22Rv1 (cell line): Measurements from ENCODE around the gene POP4.
A peak's percentile ranks its signal among the peaks of the same experiment; 100 is the strongest.

Experiments used
- H3K27ac ChIP-seq: fragments of 450-650 bp; 2 replicates; pipeline ENCODE4 v1.5.1; 2017
- ZFX ChIP-seq: fragments of 450-650 bp; IDR thresholded peaks from 2 replicates; pipeline ENCODE4 v1.6.1; 2017; ENCODE audit warnings: antibody characterized with exemption, borderline replicate concordance
- TF ChIP-seq, protein P1 (sequence below): fragments of 450-650 bp; IDR thresholded peaks from 2 replicates; pipeline ENCODE4 v1.5.1; 2017; ENCODE audit warnings: mild to moderate bottlenecking

The POP4 gene

DNA sequence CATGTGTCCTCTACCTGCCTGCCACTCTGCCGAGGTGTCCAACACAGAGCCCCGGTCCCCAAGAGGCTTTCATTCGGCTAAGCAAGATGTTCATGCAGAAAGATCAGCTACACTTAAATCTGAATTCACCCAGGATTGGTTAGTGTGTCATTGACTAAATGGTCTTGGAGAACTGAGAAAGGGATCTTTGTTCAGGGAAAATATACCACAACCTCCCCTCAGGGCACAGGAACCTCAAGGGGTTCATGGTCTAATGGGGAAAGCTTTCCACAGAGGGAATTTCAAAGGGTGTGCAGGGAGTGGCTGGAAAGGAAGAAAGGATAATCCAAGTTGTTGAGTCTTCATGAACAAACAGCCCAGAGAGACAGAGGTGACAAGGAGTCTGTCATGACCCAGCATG lies 14.4 kb upstream of the POP4 start:
- no peak overlapping the region for H3K27ac ChIP-seq
- no peak for TF ChIP-seq ZFX
- TF ChIP-seq, protein P1, sequence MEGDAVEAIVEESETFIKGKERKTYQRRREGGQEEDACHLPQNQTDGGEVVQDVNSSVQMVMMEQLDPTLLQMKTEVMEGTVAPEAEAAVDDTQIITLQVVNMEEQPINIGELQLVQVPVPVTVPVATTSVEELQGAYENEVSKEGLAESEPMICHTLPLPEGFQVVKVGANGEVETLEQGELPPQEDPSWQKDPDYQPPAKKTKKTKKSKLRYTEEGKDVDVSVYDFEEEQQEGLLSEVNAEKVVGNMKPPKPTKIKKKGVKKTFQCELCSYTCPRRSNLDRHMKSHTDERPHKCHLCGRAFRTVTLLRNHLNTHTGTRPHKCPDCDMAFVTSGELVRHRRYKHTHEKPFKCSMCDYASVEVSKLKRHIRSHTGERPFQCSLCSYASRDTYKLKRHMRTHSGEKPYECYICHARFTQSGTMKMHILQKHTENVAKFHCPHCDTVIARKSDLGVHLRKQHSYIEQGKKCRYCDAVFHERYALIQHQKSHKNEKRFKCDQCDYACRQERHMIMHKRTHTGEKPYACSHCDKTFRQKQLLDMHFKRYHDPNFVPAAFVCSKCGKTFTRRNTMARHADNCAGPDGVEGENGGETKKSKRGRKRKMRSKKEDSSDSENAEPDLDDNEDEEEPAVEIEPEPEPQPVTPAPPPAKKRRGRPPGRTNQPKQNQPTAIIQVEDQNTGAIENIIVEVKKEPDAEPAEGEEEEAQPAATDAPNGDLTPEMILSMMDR = no peak

DNA sequence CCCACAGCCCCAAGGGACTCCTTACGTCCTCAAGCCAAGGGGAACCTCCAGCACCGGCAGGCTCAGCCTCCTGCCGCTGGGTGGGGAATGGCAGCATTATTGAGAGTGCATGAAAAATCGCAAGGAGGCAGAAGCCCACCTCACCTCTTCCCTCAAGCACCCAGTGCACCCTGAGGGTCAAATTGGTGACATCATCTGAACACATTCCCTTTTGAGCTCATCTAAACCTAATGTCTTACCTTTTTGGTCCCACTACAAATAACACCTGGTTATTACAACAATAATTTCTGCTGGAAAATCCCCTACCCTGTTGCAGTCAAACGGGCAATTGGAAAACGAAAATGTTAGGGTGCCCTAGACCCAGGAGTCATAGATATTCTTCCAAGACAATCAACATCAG lies 12.2 kb upstream of the POP4 start:
- TF ChIP-seq ZFX = no peak
- TF ChIP-seq, protein P1 = no peak
- no peak overlapping the region for H3K27ac ChIP-seq

DNA sequence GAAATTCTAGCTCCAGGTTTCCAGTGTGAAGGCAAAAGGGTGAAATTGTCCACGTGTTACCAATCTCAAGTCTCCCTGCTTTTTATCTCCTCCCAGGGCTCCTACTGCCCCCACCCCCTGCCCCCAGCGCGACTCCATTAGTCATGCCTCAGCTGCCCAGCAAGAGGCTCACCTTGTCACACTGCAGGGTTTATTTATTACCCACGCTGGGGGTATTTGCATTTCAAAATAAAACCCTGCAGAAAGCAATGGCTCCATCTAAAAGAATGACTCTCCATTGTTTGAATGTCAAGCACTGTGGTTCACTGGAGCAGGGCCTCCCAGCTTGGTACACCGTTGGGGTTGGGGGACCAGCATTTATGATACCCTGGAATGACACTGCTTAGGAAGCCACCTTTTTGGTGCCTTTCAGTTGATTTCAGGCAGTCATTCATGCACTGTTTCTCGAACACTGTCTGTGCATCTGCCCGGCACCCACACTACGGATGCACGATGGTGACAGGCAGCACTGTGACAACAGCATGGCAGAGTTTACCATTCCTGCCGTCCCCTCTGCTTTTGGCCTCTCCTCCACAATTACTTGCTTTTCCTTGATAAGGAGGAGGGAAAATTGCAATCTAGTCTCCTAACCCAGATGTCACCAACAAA lies 9.9 kb upstream of the POP4 start:
- TF ChIP-seq ZFX = no peak
- TF ChIP-seq, protein P1 = no peak
- H3K27ac ChIP-seq = no peak overlapping the region

DNA sequence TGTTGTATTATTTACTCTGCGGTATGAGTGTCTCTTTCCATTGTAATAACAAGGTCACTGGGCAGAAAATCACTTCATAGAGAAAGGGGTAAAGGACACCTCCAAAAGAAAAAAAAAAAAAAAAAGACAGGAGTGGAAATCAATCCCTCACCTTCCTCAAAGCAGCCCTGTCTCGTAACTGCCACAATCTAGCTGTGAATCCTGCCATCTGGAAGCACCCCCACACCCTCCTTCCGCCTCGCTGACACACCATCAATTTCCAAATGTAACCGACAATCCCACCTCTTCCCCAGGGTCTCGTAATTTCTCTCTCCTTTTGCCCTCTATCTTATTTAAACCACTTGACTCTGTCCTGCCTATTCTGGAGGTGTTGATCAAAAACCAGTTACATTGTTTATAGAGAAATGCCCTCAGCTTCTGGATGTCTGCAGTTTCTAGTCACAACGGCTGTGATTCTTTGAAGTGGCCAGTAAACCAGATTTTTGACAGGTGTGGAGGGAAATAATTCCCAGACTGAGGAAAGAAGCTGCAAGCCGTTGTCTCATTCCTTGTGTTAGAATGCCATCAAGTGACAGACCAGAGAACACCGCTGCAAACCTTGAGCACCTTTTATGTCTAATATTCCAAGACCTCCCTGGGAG lies 9.1 kb upstream of the POP4 start:
- no peak for TF ChIP-seq ZFX
- TF ChIP-seq, protein P1 = peak; percentile 12; the same call in 1 of the 2 replicates
- H3K27ac ChIP-seq = no peak overlapping the region

DNA sequence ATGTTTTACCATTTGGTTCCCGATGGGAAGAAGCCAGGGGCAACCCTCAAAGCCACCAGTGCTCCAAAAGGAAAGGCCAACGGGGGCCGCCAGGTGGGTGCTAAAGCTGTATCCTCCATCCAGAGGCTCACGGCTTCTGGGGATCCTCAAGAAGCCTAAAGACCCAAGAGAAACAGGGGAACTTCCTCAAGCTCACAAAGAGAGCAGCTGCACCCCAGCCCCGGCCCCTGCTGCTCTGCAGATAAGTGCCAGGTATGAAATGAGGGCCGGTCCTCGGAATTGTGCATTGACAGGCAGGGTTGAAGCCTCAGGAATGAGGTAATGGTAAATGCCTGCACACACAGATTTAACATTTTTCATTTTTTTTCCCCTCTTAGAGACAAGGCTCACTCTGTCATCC lies 8.0 kb upstream of the POP4 start:
- TF ChIP-seq, protein P1 = no peak
- TF ChIP-seq ZFX = no peak

DNA sequence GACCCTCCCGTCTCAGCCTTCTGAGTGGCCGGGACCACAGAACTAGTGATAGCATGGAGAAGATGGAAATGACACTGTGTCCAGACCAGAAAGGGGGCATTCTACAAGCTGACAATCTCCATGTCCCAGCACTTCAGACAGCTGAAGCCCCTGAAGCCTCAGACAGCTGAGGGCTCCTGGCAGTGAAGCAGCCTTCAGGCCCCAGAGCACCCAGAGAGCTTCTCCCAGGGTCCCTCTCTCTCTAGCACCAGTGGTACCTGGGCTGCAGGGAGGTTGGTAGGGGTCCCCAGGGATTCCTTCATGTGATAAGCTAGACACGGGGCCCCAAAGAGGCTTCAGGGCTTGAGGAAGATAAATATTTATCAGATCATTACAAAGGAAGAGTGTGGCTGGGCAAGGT lies 7.6 kb upstream of the POP4 start:
- TF ChIP-seq, protein P1 = no peak
- no peak for TF ChIP-seq ZFX
- H3K27ac ChIP-seq = no peak overlapping the region

More for the DNA sequence above, 8.0 kb upstream of the POP4 start:
- no peak overlapping the region for H3K27ac ChIP-seq

DNA sequence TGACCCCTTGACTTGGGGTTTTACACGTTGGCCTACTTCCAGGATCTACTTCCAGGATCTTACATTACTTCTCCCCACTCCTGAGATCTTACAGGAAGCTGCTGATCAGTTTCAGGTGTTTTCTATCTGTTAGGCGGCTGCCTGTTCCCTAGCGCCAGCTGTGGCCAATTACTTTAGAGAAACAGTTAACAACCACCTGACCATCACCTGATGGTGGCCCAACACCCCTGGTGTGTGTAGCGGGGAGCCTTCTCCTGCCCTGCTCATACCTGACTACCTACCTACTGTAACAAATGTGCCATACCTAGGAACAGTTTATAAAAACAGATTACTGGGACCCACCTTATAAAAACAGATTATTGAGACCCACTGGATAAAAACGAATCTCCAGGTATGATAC lies 2.8 kb upstream of the POP4 start:
- H3K27ac ChIP-seq = no peak overlapping the region
- TF ChIP-seq, protein P1 = no peak
- no peak for TF ChIP-seq ZFX
